ENCODE results near the gene ELOVL3. TPM values are rescaled to one million over a fixed set of nuclear protein-coding genes. Genes with fewer than 3 reads are reported as not detected.

Gene ELOVL3
- total and polyA plus RNA-seq, 2 of the 4 experiments (the other 2 are of a cell fraction): 0.09 to 0.36 TPM

DNA sequence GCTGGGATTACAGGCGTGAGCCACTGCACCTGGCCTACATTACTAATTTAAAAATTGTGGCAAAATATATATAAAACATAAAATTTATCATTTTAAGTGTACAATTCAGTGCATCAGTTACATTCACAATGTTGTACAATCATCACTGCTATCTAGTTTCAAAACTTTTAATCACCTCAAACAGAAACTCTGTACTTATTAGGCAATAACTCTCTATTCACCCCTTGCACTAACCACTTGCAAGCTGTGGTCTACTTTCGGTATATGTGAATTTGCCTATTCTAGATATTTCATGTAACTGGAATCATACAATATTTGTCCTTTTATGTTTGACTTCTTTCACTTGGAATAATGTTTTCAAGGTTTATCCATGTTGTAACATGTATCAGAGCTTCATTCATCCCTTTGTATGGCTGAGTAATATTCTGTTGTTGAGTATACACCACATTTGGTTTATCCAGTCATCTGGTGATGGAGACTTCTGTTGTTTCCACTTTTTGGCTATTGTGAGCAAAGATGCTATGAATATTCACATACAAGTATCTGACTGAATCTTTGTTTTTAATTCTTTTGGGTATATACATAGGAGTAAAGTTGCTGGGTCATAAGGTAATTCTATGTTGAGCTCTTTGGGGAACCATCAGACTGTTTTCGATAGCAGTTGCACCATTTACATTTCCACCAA is 14.3 kb upstream of the ELOVL3 start:
- H2BK20ac ChIP-seq (ENCODE audit: low read depth, low read length): no peak overlapping the region
- H2BK120ac ChIP-seq (ENCODE audit: low read depth, low read length): no peak overlapping the region
- H3K9ac ChIP-seq (ENCODE audit: low read depth, low read length): no peak overlapping the region
- peaks cover 6% of the 10 kb centered on the region; the same call in 1 of the 2 replicates for H3K4me1 ChIP-seq (ENCODE audit: control insufficient read depth, insufficient read depth, low read length)
- H2AK9ac ChIP-seq (replicated peaks; ENCODE audit: low read depth, low read length, poor library complexity): no peak overlapping the region
- H3K36me3 ChIP-seq (ENCODE audit: control insufficient read depth, insufficient read depth, low read length): no peaks in the 10 kb centered on the region
- H2BK5ac ChIP-seq (ENCODE audit: low read depth, low read length, poor library complexity, severe bottlenecking): no peak overlapping the region
- no peak overlapping the region for H4K5ac ChIP-seq (ENCODE audit: low read depth, low read length)
- H2BK15ac ChIP-seq (ENCODE audit: low read depth, low read length): no peak overlapping the region
- WGBS, 2 experiments (ENCODE audit: extremely low coverage in 2 of 2, insufficient read length in 1 of 2): no CpG with 5 or more reads among the region's 3 CpGs
- dilution Hi-C loops (cut with HindIII; ENCODE audit: low sequenced_read_pairs, unreplicated experiment) (no loop called here), intact Hi-C loops (cut with micrococcal nuclease) (no loop called here), in situ Hi-C loops (cut with MboI; ENCODE audit: low sequenced_read_pairs) (no loop called here)
- H3K27me3 ChIP-seq (ENCODE audit: control insufficient read depth, insufficient read depth, low read length): no peaks in the 10 kb centered on the region; the same call in 1 of the 2 replicates
- H4K8ac ChIP-seq (ENCODE audit: low read depth in 2 of 2, low read length in 2 of 2): no peak overlapping the region
- DNase-seq: no peak
- TF ChIP-seq CHD1 (IDR thresholded peaks at IDR 0.05; ENCODE audit: low read depth, low read length): no peak
- no peak for TF ChIP-seq CEBPB (IDR thresholded peaks at IDR 0.05; ENCODE audit: low read depth, low read length)
- TF ChIP-seq MAZ (IDR thresholded peaks at IDR 0.05; ENCODE audit: borderline replicate concordance, low read depth, low read length): no peak
- TF ChIP-seq CTCF (conservative IDR thresholded peaks at IDR 0.05; ENCODE audit: low read depth, low read length): no peak
- TF ChIP-seq SMC3 (IDR thresholded peaks at IDR 0.05; ENCODE audit: low read depth, low read length): no peak
- no peak for TF ChIP-seq MXI1 (IDR thresholded peaks at IDR 0.05; ENCODE audit: borderline replicate concordance, low read depth, low read length)
- no peak for TF ChIP-seq RFX5 (IDR thresholded peaks at IDR 0.05; ENCODE audit: low read depth, low read length)
- no peak for TF ChIP-seq RCOR1 (IDR thresholded peaks at IDR 0.05; ENCODE audit: insufficient replicate concordance, low read length)
- TF ChIP-seq FOS (IDR thresholded peaks at IDR 0.05; ENCODE audit: low read depth, low read length): no peak
- TF ChIP-seq NFE2L2 (IDR thresholded peaks at IDR 0.05; ENCODE audit: low read depth, low read length): no peak
- H4K20me1 ChIP-seq (ENCODE audit: insufficient read depth, low read length): no peaks in the 10 kb centered on the region
- H3K14ac ChIP-seq (replicated peaks; ENCODE audit: low read depth, low read length): no peak overlapping the region
- no peak for ATAC-seq (ENCODE audit: low read depth)
- no peaks in the 10 kb centered on the region for H3K9me3 ChIP-seq (ENCODE audit: control insufficient read depth, insufficient read depth, low read length)
- H3K4me2 ChIP-seq (ENCODE audit: low read depth, low read length): no peak overlapping the region
- no peak overlapping the region for H4K91ac ChIP-seq (ENCODE audit: insufficient read depth, low read depth, low read length)
- no peak overlapping the region for H2AK5ac ChIP-seq (ENCODE audit: low read depth, low read length)
- no peak overlapping the region for H3K4me3 ChIP-seq (ENCODE audit: insufficient read depth, low read depth, low read length)
- no peak overlapping the region for H2AFZ ChIP-seq (replicated peaks; ENCODE audit: low read length, poor library complexity)
- H3K79me1 ChIP-seq (ENCODE audit: low read depth in 1 of 2, low read length in 2 of 2): no peaks in the 10 kb centered on the region
- no peak overlapping the region for H3K18ac ChIP-seq (ENCODE audit: low read depth, low read length)
- no peak overlapping the region for H3K23ac ChIP-seq (ENCODE audit: low read depth, low read length)
- CTCF ChIA-PET: interaction anchor here (1.5 kb wide), 1 partner anchor 42 kb away, joined by 3 read pairs; no protein-coding TSS in a partner anchor
- no peaks in the 10 kb centered on the region for H3K9me1 ChIP-seq (ENCODE audit: insufficient read depth, low read length)
- POLR2A ChIA-PET (ENCODE audit: unreplicated experiment): no interaction called here
- no TSS peak for BruUV-seq (replicated peaks)
- no peak overlapping the region for H3K56ac ChIP-seq (ENCODE audit: extremely low read depth, insufficient read depth, low read length)
- H3K4ac ChIP-seq (ENCODE audit: low read depth, low read length): no peak overlapping the region
- no peak overlapping the region for H3K27ac ChIP-seq (ENCODE audit: insufficient read depth, low read length)

Measured in IMR-90 (cell line).